ENCODE data around the gene ABCC1.

The ABCC1 gene

DNA sequence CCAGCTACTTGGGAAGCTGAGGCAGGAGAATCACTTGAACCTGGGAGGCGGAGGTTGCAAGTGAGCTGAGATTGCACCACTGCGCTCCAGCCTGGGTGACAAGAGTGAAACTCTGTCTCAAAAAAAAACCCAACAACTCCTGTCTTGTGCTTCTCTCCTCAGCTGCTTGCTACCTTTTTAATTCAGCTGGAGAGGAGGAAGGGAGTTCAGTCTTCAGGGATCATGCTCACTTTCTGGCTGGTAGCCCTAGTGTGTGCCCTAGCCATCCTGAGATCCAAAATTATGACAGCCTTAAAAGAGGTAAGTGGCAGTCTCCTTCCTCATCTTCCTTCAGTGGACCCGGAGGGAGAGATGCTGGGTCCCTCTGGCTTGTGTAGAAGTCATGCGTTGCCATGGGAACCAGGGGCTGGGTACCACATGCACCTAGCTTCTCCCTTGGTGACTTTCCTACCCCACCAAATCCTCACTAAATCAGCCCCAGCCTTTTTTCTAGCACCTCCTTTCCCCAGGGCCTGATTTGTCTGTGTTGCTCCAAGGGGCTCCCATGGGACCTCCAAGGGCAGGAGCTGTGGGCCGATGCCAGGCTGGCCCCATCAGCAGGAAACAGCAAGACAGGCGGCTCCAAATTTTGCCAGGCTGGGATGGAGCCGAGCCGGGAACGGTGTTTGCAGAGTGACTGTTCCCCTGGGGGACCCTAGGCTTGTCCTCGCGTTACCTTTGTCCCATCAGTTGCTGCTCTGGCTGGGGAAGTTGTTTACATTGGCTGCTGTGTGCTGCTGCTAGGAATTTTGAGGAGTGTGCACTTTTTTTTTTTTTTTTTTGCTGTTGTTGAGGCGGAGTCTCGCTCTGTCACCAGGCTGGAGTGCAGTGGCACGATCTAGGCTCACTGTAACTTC lies 65.2 kb downstream of the ABCC1 start:
- H3K9me2 ChIP-seq (replicated peaks; ENCODE audit: low read depth, low read length) = no peaks in the 10 kb centered on the region
- no peaks in the 10 kb centered on the region for H4K20me1 ChIP-seq (ENCODE audit: insufficient read depth, low read length, poor library complexity, severe bottlenecking)
- H3K9ac ChIP-seq (ENCODE audit: low read depth, low read length, poor library complexity, severe bottlenecking) = no peak overlapping the region
- H2AFZ ChIP-seq (ENCODE audit: low read length) = no peak overlapping the region
- H3K27me3 ChIP-seq (ENCODE audit: insufficient read depth, low read length, poor library complexity, severe bottlenecking) = no peaks in the 10 kb centered on the region
- no peaks in the 10 kb centered on the region for H3K9me3 ChIP-seq (ENCODE audit: insufficient read depth, low read depth, low read length)
- TF ChIP-seq, protein P1, sequence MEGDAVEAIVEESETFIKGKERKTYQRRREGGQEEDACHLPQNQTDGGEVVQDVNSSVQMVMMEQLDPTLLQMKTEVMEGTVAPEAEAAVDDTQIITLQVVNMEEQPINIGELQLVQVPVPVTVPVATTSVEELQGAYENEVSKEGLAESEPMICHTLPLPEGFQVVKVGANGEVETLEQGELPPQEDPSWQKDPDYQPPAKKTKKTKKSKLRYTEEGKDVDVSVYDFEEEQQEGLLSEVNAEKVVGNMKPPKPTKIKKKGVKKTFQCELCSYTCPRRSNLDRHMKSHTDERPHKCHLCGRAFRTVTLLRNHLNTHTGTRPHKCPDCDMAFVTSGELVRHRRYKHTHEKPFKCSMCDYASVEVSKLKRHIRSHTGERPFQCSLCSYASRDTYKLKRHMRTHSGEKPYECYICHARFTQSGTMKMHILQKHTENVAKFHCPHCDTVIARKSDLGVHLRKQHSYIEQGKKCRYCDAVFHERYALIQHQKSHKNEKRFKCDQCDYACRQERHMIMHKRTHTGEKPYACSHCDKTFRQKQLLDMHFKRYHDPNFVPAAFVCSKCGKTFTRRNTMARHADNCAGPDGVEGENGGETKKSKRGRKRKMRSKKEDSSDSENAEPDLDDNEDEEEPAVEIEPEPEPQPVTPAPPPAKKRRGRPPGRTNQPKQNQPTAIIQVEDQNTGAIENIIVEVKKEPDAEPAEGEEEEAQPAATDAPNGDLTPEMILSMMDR (conservative IDR thresholded peaks at IDR 0.05; ENCODE audit: low read length) = no peak
- no peaks in the 10 kb centered on the region for H3F3A ChIP-seq (ENCODE audit: low read depth)
- no peaks in the 10 kb centered on the region for H3K4me1 ChIP-seq (ENCODE audit: insufficient read depth, low read length, poor library complexity, severe bottlenecking)
- H3K79me2 ChIP-seq (ENCODE audit: insufficient read depth, low read length) = no peaks in the 10 kb centered on the region
- no peak overlapping the region for H3K4me2 ChIP-seq (ENCODE audit: low read depth, low read length, poor library complexity, severe bottlenecking)
- H3K36me3 ChIP-seq (ENCODE audit: insufficient read depth, low read length) = peaks cover 60% of the 10 kb centered on the region; the same call in 1 of the 2 replicates
- H3K4me3 ChIP-seq (ENCODE audit: low read length, poor library complexity, severe bottlenecking) = no peak overlapping the region

DNA sequence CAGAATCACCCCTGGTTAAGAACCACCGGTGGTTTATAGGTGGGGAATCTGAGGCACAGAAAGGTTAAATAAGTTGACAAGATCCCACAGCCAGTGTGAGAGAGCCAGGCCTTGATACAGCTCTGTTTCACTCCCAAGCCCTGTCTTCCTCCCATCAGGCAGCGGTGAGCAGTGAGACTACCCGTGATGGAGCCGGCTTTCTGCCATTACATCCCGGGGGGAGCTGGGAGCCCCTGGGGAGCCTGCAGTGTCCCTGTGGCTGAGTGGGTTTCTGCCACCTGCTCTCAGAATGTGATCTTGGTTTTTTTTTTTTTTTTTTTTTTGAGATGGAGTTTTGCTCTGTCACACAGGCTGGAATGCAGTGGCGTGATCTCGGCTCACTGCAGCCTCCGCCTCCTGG lies 66.4 kb downstream of the ABCC1 start:
- H3F3A ChIP-seq (ENCODE audit: low read depth) = no peaks in the 10 kb centered on the region
- no peak overlapping the region for H3K9ac ChIP-seq (ENCODE audit: low read depth, low read length, poor library complexity, severe bottlenecking)
- no peak overlapping the region for H3K4me3 ChIP-seq (ENCODE audit: low read length, poor library complexity, severe bottlenecking)
- no peaks in the 10 kb centered on the region for H3K9me3 ChIP-seq (ENCODE audit: insufficient read depth, low read depth, low read length)
- no peak overlapping the region for H3K4me2 ChIP-seq (ENCODE audit: low read depth, low read length, poor library complexity, severe bottlenecking)
- H2AFZ ChIP-seq (ENCODE audit: low read length) = no peak overlapping the region
- H3K79me2 ChIP-seq (ENCODE audit: insufficient read depth, low read length) = no peaks in the 10 kb centered on the region
- H3K9me2 ChIP-seq (replicated peaks; ENCODE audit: low read depth, low read length) = no peaks in the 10 kb centered on the region
- H3K36me3 ChIP-seq (ENCODE audit: insufficient read depth, low read length) = peaks cover 58% of the 10 kb centered on the region; the same call in 1 of the 2 replicates
- no peaks in the 10 kb centered on the region for H3K4me1 ChIP-seq (ENCODE audit: insufficient read depth, low read length, poor library complexity, severe bottlenecking)
- no peaks in the 10 kb centered on the region for H3K27me3 ChIP-seq (ENCODE audit: insufficient read depth, low read length, poor library complexity, severe bottlenecking)
- H4K20me1 ChIP-seq (ENCODE audit: insufficient read depth, low read length, poor library complexity, severe bottlenecking) = no peaks in the 10 kb centered on the region
- no peak for TF ChIP-seq EZH2phosphoT487 (IDR thresholded peaks at IDR 0.05; ENCODE audit: borderline replicate concordance)
- TF ChIP-seq, protein P1 (conservative IDR thresholded peaks at IDR 0.05; ENCODE audit: low read length) = no peak

DNA sequence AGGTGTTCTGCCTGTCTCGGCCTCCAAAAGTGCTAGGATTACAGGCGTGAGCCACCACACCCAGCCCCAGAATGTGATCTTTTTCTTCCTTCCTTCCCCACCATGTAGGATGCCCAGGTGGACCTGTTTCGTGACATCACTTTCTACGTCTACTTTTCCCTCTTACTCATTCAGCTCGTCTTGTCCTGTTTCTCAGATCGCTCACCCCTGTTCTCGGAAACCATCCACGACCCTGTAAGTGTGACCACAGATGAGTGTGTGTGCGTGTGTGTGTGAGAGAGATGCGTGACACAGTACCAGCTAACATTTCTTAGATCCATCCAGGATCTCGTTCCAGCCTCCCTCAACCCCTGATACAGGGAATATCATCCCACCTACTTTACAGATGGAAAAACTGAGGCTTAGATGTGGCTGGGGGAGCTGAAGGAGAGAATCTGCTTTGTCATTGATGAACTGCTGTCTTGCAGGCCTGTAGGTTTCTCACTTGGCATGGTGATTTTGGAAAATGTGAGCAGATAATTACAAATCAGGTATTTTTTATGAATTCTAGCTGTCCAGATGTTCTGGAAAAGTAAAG lies 67.1 kb downstream of the ABCC1 start:
- no peaks in the 10 kb centered on the region for H3F3A ChIP-seq (ENCODE audit: low read depth)

More for the DNA sequence above, 67.1 kb downstream of the ABCC1 start:
- Histone ChIP-seq H3K4me1 (ENCODE audit: insufficient read depth, low read length, poor library complexity, severe bottlenecking) (no peaks in the 10 kb centered on the region), H3K36me3 (ENCODE audit: insufficient read depth, low read length) (peaks cover 61% of the 10 kb centered on the region; the same call in 1 of the 2 replicates), H3K79me2 (ENCODE audit: insufficient read depth, low read length) (no peaks in the 10 kb centered on the region), H3K9me3 (ENCODE audit: insufficient read depth, low read depth, low read length) (no peaks in the 10 kb centered on the region), H3K9me2 (replicated peaks; ENCODE audit: low read depth, low read length) (no peaks in the 10 kb centered on the region), H3K4me3 (ENCODE audit: low read length, poor library complexity, severe bottlenecking) (no peak overlapping the region), H3K27me3 (ENCODE audit: insufficient read depth, low read length, poor library complexity, severe bottlenecking) (no peaks in the 10 kb centered on the region), H3K9ac (ENCODE audit: low read depth, low read length, poor library complexity, severe bottlenecking) (no peak overlapping the region), H2AFZ (ENCODE audit: low read length) (no peak overlapping the region), H3K4me2 (ENCODE audit: low read depth, low read length, poor library complexity, severe bottlenecking) (no peak overlapping the region), H4K20me1 (ENCODE audit: insufficient read depth, low read length, poor library complexity, severe bottlenecking) (no peaks in the 10 kb centered on the region)
- no peak for TF ChIP-seq EZH2phosphoT487 (IDR thresholded peaks at IDR 0.05; ENCODE audit: borderline replicate concordance)
- TF ChIP-seq, protein P1 (conservative IDR thresholded peaks at IDR 0.05; ENCODE audit: low read length) = no peak

All from Loucy (cell line).